H1 (cell line): ENCODE data around the gene SEC24C. TPM values are rescaled to one million over a fixed set of nuclear protein-coding genes. Genes with fewer than 3 reads are reported as not detected.
A peak's percentile ranks its signal among the peaks of the same experiment; 100 is the strongest.
"Not testable (repeated sequence)": the region's sequence is repeated elsewhere in the genome, so short reads cannot be mapped to it uniquely, and the experiment has no call there.

Source experiments
- CTCF ChIA-PET: fragments of 300-600 bp; sonication (Branson Sonifier 250); formaldehyde crosslinking; loops from one replicate; lab custom pipeline; 2021; ENCODE audit not compliant: partially characterized antibody; lab: Charles Lee
- POLR2A ChIA-PET: fragments of 300-600 bp; sonication (Branson Sonifier 250); formaldehyde crosslinking; loops from one replicate; lab custom pipeline; 2021; ENCODE audit warnings: inconsistent platforms; ENCODE audit not compliant: partially characterized antibody; lab: Charles Lee
- DNase-seq, 2 experiments: peaks; one replicate each; pipeline versions ENCODE4 v3.0.0 to v3.0.0-alpha.2; 2010 to 2022; ENCODE audit warnings: low spot score in 2 of 2, low read depth in 1 of 2, mixed read lengths in 1 of 2
- FAIRE-seq: peaks from 2 replicates; lab custom pipeline; 2011; peaks lifted over from hg19 to GRCh38; lab: Jason Lieb, UNC
- H2AFZ ChIP-seq: 2 replicates; pipeline ENCODE4 v1.8.1; 2012; ENCODE audit warnings: low read length, inconsistent platforms
- H2AK5ac ChIP-seq: 2 replicates; pipeline ENCODE4 v1.6.1; 2013; ENCODE audit warnings: low read depth, low read length
- H2BK120ac ChIP-seq: replicated peaks from 2 replicates; pipeline ENCODE3; 2013; ENCODE audit warnings: low read depth, low read length, inconsistent platforms
- H2BK12ac ChIP-seq: 2 replicates; pipeline ENCODE4 v1.6.1; 2013; ENCODE audit warnings: low read depth, low read length
- H2BK15ac ChIP-seq: 2 replicates; pipeline ENCODE4 v1.6.1; 2013; ENCODE audit warnings: low read length
- H2BK20ac ChIP-seq: 2 replicates; pipeline ENCODE4 v1.6.1; 2013; ENCODE audit warnings: low read length
- H2BK5ac ChIP-seq: 2 replicates; pipeline ENCODE4 v1.6.1; 2013; ENCODE audit warnings: low read depth, low read length
- H3K14ac ChIP-seq: 2 replicates; pipeline ENCODE4 v1.6.1; 2013; ENCODE audit warnings: inconsistent platforms; ENCODE audit not compliant: insufficient read length
- H3K18ac ChIP-seq: 2 replicates; pipeline ENCODE4 v1.6.1; 2013; ENCODE audit warnings: low read length; ENCODE audit errors: extremely low read depth
- H3K23ac ChIP-seq: 2 replicates; pipeline ENCODE4 v1.6.1; 2013; ENCODE audit warnings: inconsistent platforms; ENCODE audit not compliant: insufficient read length
- H3K23me2 ChIP-seq: 2 replicates; pipeline ENCODE4 v1.6.1; 2013; ENCODE audit warnings: low read depth, low read length
- H3K27ac ChIP-seq: 2 replicates; pipeline ENCODE4 v1.6.1; 2011; ENCODE audit warnings: low read depth, low read length, inconsistent platforms
- H3K27me3 ChIP-seq, 4 experiments: replicated peaks in 1 of 4; 1 replicate in 1 of 4; 2 replicates in 3 of 4; pipeline versions ENCODE4 v1.6.1 to v1.8.1; 2011 to 2013; ENCODE audit warnings: low read length in 3 of 4, mild to moderate bottlenecking in 3 of 4, inconsistent platforms in 2 of 4, mixed read lengths in 2 of 4, moderate library complexity in 1 of 4; ENCODE audit not compliant: control insufficient read depth in 3 of 4, insufficient read depth in 3 of 4; ENCODE audit errors: extremely low read depth in 1 of 4
- H3K36me3 ChIP-seq, 4 experiments: 2 replicates each; pipeline versions ENCODE4 v1.6.1 to v1.8.1; 2011 to 2013; ENCODE audit warnings: mild to moderate bottlenecking in 4 of 4, low read length in 3 of 4, moderate library complexity in 2 of 4, control low read depth in 1 of 4, inconsistent platforms in 1 of 4; ENCODE audit not compliant: insufficient read depth in 4 of 4, control insufficient read depth in 2 of 4
- H3K4ac ChIP-seq: replicated peaks from 2 replicates; pipeline ENCODE3; 2013; ENCODE audit warnings: low read length, low read depth, mixed read lengths, inconsistent platforms; ENCODE audit not compliant: insufficient read length
- H3K4me1 ChIP-seq, 4 experiments: replicated peaks in 1 of 4; 1 replicate in 1 of 4; 2 replicates in 3 of 4; pipeline versions ENCODE4 v1.6.1 to v1.8.1; 2011 to 2013; ENCODE audit warnings: low read length in 3 of 4, inconsistent platforms in 2 of 4, mixed read lengths in 1 of 4; ENCODE audit not compliant: insufficient read depth in 4 of 4, control insufficient read depth in 3 of 4
- H3K4me2 ChIP-seq, 2 experiments: 2 replicates each; pipeline versions ENCODE4 v1.6.1 to v1.8.1; 2011 to 2013; ENCODE audit warnings: low read depth in 2 of 2, low read length in 2 of 2, control low read depth in 1 of 2, inconsistent platforms in 1 of 2, mild to moderate bottlenecking in 1 of 2; ENCODE audit not compliant: insufficient read depth in 1 of 2
- H3K4me3 ChIP-seq, 4 experiments: fragments of 200-600, 300-600 bp in 1 of 4; sonication (generic), shearing (Covaris generic), sonication (Bioruptor Twin) in 1 of 4; 2 replicates each; pipeline versions ENCODE4 v1.5.1 to v1.8.1; 2011 to 2016; ENCODE audit warnings: low read length in 4 of 4, low read depth in 3 of 4, control low read depth in 2 of 4, inconsistent platforms in 2 of 4, mild to moderate bottlenecking in 2 of 4, mixed read lengths in 1 of 4, moderate library complexity in 1 of 4; ENCODE audit not compliant: insufficient read depth in 2 of 4; ENCODE audit errors: extremely low read depth in 1 of 4
- H3K56ac ChIP-seq: replicated peaks from 2 replicates; pipeline ENCODE3; 2013; ENCODE audit warnings: low read depth, mild to moderate bottlenecking, mixed read lengths, low read length, inconsistent platforms; ENCODE audit not compliant: insufficient read length
- H3K79me1 ChIP-seq: 2 replicates; pipeline ENCODE4 v1.6.1; 2013; ENCODE audit warnings: low read depth, low read length, control low read depth
- H3K79me2 ChIP-seq, 2 experiments: 2 replicates each; pipeline versions ENCODE4 v1.6.1 to v1.8.1; 2012 to 2013; ENCODE audit warnings: low read length in 2 of 2, mild to moderate bottlenecking in 2 of 2, inconsistent platforms in 1 of 2; ENCODE audit not compliant: insufficient read depth in 2 of 2, control insufficient read depth in 1 of 2
- H3K9ac ChIP-seq, 4 experiments: replicated peaks in 1 of 4; 1 replicate in 1 of 4; 2 replicates in 3 of 4; pipeline versions ENCODE4 v1.6.1 to v1.8.1; 2011 to 2013; ENCODE audit warnings: low read depth in 3 of 4, low read length in 3 of 4, control low read depth in 2 of 4, mild to moderate bottlenecking in 2 of 4, moderate library complexity in 2 of 4, inconsistent platforms in 1 of 4; ENCODE audit errors: extremely low read depth in 1 of 4
- H3K9me3 ChIP-seq, 2 experiments: 2 replicates each; pipeline versions ENCODE4 v1.6.1 to v1.8.1; 2012 to 2013; ENCODE audit warnings: mild to moderate bottlenecking in 2 of 2, moderate library complexity in 2 of 2, control low read depth in 1 of 2, inconsistent platforms in 1 of 2, low read depth in 1 of 2, low read length in 1 of 2, mixed read lengths in 1 of 2; ENCODE audit not compliant: insufficient read depth in 2 of 2
- H4K20me1 ChIP-seq, 2 experiments: replicated peaks in 1 of 2; 2 replicates each; pipeline versions ENCODE3 to v1.8.1; 2011 to 2013; ENCODE audit warnings: inconsistent platforms in 2 of 2, low read length in 2 of 2, mild to moderate bottlenecking in 1 of 2; ENCODE audit not compliant: insufficient read depth in 2 of 2, control insufficient read depth in 1 of 2
- H4K5ac ChIP-seq: 2 replicates; pipeline ENCODE4 v1.6.1; 2013; ENCODE audit warnings: low read length, low read depth, mixed read lengths, inconsistent platforms; ENCODE audit not compliant: insufficient read length
- H4K8ac ChIP-seq: 2 replicates; pipeline ENCODE4 v1.8.0; 2013; ENCODE audit warnings: mild to moderate bottlenecking, moderate library complexity, low read length, inconsistent platforms; ENCODE audit not compliant: insufficient read depth; ENCODE audit errors: extremely low read depth
- H4K91ac ChIP-seq: replicated peaks from 2 replicates; pipeline ENCODE3; 2013; ENCODE audit warnings: low read length, mixed read lengths, inconsistent platforms; ENCODE audit not compliant: insufficient read length
- WGBS, 2 experiments: shearing (Covaris generic) in 1 of 2; methylation state at CpG; one replicate each; pipeline versions ENCODE4 v1.1.6 to v1.1.7; 2013 to 2015; ENCODE audit warnings: low lambda C conversion rate in 2 of 2, mixed read lengths in 2 of 2, inconsistent platforms in 1 of 2, low coverage in 1 of 2, missing lambda C conversion rate in 1 of 2; ENCODE audit not compliant: insufficient replicate concordance in 2 of 2, insufficient coverage in 1 of 2, insufficient read length in 1 of 2; ENCODE audit errors: extremely low coverage in 1 of 2, missing lambda C conversion rate in 1 of 2; 5-methylcytosine and 5-hydroxymethylcytosine counted together
- polyA plus RNA-seq, 7 experiments: library from polyadenylated mRNA; depleted of rRNA in 3 of 7; stranded (reverse) in 5 of 7; unstranded in 2 of 7; fragments of >200 nt in 5 of 7; fragments of 200-250 nt in 2 of 7; gene quantifications; 1 replicate in 5 of 7; 2 replicates in 1 of 7; 4 replicates in 1 of 7; pipeline versions ENCODE4 v1.2.1 to v1.2.3, GENCODE V29; 2011 to 2013; ENCODE audit warnings: missing spikeins in 2 of 7, mixed read lengths in 2 of 7
- total RNA-seq: library from RNA; stranded (reverse); fragmentation: NEBNext Ultra II Directional; extraction: Animal tissue kit (Norgen Biotek cat#: 25700); gene quantifications from 2 replicates; pipeline ENCODE4 v1.2.1, GENCODE V29; 2021

Gene SEC24C
- total and polyA plus RNA-seq, 2 of the 8 experiments (the other 6 are each of a cell fraction or from before 2014, with no cell fraction given), result 63.2 to 67.4 TPM

DNA sequence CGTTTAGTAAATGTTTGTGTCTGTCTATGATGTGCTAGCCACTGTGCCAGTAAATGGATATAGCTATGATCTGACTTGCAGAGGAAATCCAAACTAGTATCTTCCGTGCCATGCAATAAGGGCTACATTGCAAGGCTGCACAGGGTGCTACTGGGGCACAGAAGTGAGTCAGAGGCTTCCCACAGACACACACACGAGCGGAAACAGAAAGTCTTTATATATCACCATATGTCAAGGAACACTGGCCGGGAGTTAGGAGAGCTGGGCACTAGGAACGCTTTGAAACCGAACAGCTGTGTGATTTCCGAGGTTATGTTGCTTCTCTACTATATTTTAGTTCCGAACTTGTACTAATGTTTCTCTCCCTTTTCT is 14.4 kb upstream of the SEC24C start:
- H3K9ac ChIP-seq, result peak overlapping the region; percentile 86 to 97 (median 96); a peak in 6 of 7 replicates
- peak overlapping the region; percentile 66 to 86 for H3K4me2 ChIP-seq
- not testable (repeated sequence) for H3K9me3 ChIP-seq, H4K91ac ChIP-seq, H4K5ac ChIP-seq, H3K4me1 ChIP-seq, H3K14ac ChIP-seq, H2BK120ac ChIP-seq, H3K4ac ChIP-seq, H3K18ac ChIP-seq, H3K27me3 ChIP-seq, H3K79me1 ChIP-seq, H3K23ac ChIP-seq, H4K20me1 ChIP-seq, H3K23me2 ChIP-seq, H3K56ac ChIP-seq, H2BK15ac ChIP-seq, H2AK5ac ChIP-seq, FAIRE-seq, DNase-seq, H2BK20ac ChIP-seq, H2BK12ac ChIP-seq
- peak overlapping the region; percentile 96 to 98 (median 98) for H3K4me3 ChIP-seq
- H3K36me3 ChIP-seq, result peaks cover 4 to 35% (median 17%) of the 10 kb centered on the region in 4 experiments; a peak in 6 of 8 replicates
- H3K79me2 ChIP-seq, result peaks cover 0 to 12% of the 10 kb centered on the region in 2 experiments; a peak in 1 of 4 replicates
- POLR2A ChIA-PET, result interaction anchor here (0.9 to 8.3 kb wide), 8 partner anchors 13 to 483 kb away, joined by 3 to 124 read pairs (median 3); partner anchors contain the start of genes PPP3CB and SEC24C
- CTCF ChIA-PET, result interaction anchor here (1.4 kb wide), 1 partner anchor 15 kb away, joined by 4 read pairs; no protein-coding TSS in a partner anchor
- WGBS, 2 experiments, result 2% methylated on average over 9 of the region's 9 CpGs; no CpG with 5 or more reads in 1 of the 2 experiments
- peak overlapping the region; percentile 90; the same call in 1 of the 2 replicates for H4K8ac ChIP-seq
- 0 out of 2 replicates have a peak overlapping the region, but pooled peaks have one; percentile 88 for H3K27ac ChIP-seq
- 0 out of 2 replicates have a peak overlapping the region, but pooled peaks have one; percentile 97 for H2AFZ ChIP-seq
- H2BK5ac ChIP-seq, result 0 out of 2 replicates have a peak overlapping the region, but pooled peaks have one; percentile 93
